HG03095 (cell line): ENCODE results near the gene GATD1.

ENCODE experiments used
- ATAC-seq: cut with Tn5 transposase; IDR thresholded peaks from one replicate; pipeline ENCODE4 v1.9.1; 2021; ENCODE audit warnings: moderate library complexity; ENCODE audit not compliant: unreplicated experiment

GATD1 gene

GRCh38 chr11:796565-797295 is 19.4 kb upstream of the GATD1 start:
- ATAC-seq = no peak

GRCh38 chr11:795634-796564 is 18.6 kb upstream of the GATD1 start:
- ATAC-seq = no peak

DNA sequence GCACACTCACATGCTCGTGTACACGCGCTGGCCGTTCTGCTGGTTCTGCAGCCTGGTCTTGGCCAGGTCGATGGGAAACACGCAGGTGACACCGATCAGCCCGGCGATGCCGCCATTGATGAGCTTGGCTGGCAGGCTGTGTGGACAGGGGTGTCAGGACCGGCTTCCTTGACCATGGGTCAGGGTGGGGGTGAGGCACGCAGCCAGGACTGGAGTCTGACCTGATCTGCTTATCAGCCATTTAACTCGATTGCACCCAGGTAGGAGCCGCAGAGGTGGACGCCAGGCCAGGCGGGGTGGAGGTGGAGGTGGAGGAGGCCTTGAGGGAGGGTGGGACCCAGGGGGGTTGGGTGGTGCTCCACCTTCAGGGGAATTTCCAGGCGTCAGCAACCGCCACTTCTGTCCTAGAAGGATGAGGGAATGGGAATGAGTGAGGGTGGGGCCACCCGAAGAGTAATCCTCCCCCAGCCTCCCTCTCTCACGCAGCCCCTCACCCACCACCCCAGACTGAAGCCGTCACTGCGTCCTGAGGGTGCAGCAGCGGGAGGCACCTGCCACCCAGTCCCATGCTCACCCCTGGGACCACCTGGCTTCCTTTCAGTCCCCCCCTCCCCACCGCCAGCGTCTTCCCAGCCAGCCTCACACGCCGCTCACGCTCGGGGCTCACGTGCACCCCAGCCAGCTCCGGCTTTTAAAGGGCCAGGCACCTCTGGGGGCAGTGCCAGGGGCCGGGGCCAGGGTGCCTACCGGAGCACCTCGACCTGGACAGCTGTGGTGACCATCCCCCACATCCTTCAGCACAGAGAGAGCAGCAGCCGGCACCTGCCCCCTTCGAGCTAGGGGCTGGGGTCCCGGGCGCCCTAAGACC is 17.7 kb upstream of the GATD1 start:
- ATAC-seq = no peak

- ATAC-seq = no peak
Observed at GRCh38 chr11:794013-794765, 16.9 kb upstream of the GATD1 start.

- ATAC-seq = no peak
Observed at GRCh38 chr11:793556-793955, 16.3 kb upstream of the GATD1 start.

- no peak for ATAC-seq
Observed at GRCh38 chr11:792873-793272, 15.6 kb upstream of the GATD1 start.

DNA sequence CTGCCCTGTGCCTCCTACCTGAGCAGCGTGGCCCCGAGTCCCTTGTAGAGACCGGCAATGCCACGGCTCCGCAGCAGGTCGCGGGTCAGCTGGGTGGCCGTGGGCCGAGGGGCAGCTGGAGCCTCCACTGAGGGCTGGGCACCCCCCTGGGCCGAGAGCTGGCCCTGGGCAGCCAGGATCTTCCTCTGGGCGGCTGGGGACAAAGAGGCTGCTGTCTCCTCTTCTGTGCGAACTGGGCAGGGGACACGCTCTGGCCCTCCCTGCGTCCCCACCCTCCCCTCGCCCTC is 15.2 kb upstream of the GATD1 start:
- no peak for ATAC-seq

DNA sequence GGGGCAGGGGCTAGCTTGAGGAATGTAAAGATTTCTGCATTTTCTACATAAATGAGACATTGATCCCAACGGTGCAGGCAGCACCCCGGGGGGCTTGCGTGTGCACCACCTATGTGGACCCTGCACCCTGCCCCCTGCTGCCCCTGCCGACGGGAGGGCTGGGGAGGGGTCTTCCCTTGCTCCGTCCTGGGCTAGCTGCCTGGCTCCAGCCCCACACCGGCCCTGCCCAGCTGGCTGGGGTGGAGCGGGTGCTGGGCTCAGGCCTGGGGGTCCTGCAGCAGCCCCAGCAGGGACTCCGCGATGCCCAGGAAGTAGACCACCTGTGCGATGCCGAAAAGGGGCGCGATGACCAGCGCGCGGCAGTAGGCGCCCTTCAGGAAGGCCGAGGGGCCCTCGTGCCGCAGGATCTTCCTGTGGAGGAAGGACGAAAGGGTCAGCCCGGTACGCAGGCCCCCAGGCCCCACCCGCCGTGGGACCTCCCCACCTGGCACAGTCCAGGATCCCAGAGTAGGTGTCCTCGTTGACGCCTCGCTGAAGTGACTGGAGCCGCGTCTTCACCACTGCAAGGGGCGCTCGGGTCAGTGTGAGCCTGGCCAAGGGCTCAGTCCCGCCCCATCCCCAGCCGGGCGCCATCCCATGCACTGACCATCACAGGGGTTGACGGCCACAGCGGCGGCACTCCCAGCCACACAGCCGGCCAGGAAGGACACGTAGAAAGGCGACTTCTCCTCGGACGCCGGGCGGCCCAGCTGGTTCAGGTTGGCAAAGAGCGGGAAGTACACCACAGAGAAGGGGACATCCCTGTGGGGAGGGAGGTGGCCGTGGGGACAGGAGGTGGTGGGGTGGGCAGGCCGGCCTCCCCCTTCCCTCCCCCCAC is 14.6 kb upstream of the GATD1 start:
- no peak for ATAC-seq

- ATAC-seq = no peak
Observed at GRCh38 chr11:790721-791564, 13.7 kb upstream of the GATD1 start.

- no peak for ATAC-seq
Observed at GRCh38 chr11:789943-790342, 12.7 kb upstream of the GATD1 start, which contains the start of gene CEND1. Gene CEND1, minus strand, starts transcription at chr11:790090. Its CDS starts 1,514 bp downstream, at chr11:788576.

GRCh38 chr11:788953-789940 is 12.0 kb upstream of the GATD1 start:
- no peak for ATAC-seq

DNA sequence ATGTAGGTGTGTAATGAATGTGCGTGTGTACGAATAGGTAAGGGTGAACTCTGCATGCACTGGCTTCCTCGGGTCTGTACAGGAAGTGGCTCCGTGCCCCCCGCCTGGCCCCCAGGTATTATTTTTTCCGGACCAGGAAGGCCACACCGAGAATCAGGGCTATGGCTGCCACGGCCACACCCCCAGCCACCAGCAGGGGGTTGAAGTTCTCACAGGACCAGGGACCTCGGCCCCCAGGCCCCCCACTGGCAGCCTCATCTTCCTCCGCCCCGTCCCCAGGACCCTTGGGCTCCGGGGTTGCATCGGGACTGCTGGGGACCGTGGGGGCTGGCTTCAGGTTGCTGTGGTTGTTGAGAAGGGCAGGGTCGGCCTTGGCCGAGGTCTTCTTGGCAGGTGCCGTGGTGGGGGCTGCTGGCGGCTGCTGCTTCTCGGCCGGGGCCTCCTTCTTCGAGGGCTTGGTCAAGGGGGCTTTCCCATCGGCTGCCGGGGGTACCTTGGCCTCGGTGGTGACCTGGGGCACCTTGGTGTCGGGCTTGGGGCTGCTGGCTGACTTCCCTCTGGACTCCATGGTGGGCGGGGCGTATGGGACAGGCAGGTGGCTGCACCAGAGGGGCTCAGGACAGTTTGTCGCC is 10.8 kb upstream of the GATD1 start:
- no peak for ATAC-seq

DNA sequence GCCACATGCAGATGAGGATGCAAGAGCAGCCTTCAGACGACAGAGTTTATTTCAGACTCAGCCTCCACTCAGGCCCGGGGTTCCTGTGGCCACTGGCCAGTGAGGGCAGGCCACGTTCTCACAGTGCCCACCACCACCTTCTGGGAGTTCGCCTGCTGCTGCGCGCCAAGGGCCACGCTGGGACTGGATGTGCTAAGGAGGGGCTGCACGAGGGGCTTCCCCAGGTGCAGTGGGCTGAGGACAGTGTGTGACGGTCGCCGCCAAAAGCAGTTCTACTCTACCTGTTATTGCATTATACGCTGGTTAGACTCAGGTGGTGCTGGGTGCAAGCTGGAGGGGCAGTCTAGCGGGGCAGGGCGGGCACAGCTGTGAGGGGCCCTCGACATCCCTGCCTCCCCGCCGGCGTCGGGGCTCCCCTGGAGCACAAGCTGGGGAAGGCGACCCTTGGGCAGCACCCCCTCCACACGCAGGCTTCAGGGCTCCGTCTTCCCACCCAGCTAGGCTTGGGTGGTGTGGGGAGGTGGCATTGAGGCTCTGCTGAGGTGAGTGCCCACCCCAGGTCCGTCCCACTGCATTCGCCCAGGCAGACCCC is 9.9 kb upstream of the GATD1 start:
- no peak for ATAC-seq

DNA sequence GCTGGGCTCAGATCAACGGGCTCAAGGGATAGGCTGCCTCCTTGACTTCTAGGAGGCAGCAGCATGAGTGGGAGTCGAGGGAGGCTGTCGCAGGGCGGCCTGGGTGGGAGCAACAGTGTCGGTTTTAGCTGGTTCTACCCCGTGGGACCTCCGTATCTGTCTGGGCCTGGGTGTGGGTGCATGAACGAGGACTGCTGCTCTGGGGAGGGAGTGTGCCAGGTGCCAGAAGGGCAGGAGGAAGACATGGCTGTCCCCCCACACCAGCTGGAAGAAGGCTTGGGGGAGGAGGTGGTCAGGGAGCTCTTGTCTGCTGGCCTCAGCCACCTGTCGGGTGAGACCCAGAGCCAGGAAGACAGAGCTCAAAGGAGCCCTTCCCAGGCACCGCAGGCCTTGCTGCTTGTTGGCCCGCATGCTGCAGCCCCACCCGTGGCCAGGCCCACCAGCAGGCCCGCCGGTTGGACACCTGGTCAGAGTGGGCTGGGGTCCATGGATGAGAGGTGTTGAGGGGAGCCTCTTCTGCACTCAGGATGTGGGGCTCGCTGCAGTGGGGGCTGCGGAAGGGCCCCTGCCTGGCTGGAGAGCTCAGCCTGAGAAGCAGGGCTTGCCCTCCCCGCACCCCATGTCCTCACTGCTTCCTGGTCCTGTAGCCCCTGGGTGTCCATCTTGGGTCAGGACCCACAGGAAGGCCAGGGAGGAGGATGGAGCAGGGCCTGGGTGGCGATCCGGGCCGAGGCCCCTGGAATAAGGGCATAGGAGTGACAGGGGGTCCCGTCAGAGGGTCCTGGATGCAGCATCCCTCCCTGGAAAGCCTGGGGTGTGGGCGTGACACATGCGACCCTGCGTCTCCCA is 9.2 kb upstream of the GATD1 start:
- no peak for ATAC-seq

DNA sequence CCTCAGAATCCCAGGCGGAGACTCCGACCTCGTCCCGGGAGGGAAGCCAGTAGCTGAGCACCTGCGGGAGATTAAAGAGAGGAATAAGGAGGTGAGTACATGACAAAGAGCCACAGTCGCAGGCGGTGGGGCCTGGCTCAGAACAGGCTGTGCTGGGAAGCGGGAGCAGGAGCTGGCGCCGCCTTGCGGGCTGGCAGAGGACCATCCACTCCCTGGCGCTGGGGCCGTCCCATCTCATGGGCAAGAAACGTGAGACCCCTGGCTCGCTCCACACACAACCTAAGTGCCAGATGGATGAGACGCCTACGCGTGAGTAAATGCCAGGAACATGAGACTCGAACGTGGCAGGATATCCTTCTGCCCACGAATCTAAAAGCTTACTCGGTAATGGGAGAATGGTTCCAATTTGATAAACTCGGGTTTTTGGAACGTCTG is 6.3 kb upstream of the GATD1 start:
- ATAC-seq = no peak
